ENCODE measurements around the gene CLEC16A. TPM values are rescaled to one million over a fixed set of nuclear protein-coding genes. Genes with fewer than 3 reads are reported as not detected.
"Not testable (repeated sequence)": the region's sequence is repeated elsewhere in the genome, so short reads cannot be mapped to it uniquely, and the experiment has no call there.

The CLEC16A gene
- total RNA-seq, 1 experiment from 2014 or later, result 7.2 TPM

GRCh38 chr16:10940501-10941079, 3.8 kb upstream of the CLEC16A start:
- no peak for DNase-seq (ENCODE audit: low read depth)

- no peak for DNase-seq (ENCODE audit: low read depth)
These were observed 3.0 kb upstream of the CLEC16A start for GRCh38 chr16:10941127-10941933.

GRCh38 chr16:10941935-10942351, 2.4 kb upstream of the CLEC16A start:
- not testable (repeated sequence) for DNase-seq (ENCODE audit: low read depth)

DNA sequence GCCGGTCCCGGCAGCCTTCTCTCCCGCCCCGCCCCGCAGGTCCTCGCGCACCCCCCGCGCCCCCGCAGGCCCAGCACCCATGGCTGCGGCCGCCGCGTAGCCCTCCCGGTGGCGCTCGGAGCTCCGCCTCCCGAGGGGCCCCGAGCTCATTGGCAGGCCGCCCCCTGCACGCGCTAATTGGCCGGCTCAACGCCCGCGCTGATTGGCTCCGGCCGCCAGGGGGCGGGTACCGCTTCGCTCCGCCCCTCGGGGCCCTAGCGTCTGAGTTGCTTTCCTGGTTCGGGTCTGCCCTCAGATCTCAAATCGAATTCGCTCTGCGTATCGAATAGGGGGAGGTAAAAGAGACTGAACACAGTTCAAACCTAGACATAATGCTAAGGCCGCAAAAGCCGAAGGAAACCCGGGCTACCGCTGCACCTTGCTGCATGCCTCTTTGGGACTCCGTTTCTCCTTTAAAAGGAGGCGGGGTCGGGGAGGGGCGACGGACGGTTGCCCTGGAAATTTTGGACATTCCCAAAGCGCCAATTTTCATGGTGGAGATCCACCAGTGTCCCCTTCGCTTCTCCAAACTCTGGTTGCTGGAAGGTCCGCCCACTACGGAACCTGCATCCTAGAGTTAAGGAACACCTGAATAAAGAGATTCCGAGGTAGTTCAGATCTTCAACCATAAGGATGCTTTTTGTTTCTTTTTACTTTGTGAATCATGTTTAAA, 1.9 kb upstream of the CLEC16A start, which contains the start of gene DEXI:
DEXI (minus strand) TSS at position 117 of the 712 bp plus-strand sequence. CDS start 463 bp downstream, outside the sequence.
- DNase-seq (ENCODE audit: low read depth), result peak; percentile 92

DNA sequence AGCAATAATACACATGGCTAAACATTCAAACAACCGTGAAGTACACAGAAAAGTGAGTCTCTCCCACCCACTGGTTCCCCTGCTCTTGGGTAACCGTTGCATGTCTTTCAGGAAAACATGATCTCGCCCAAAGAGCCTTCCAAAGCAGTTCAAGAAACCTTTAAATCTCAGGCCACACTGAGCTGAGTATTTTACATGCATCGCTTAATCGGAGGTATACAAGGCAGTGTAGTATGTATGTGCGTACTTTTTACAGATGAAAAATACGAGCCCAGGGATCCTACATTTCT, 1.4 kb upstream of the CLEC16A start:
- DNase-seq (ENCODE audit: low read depth), result no peak

DNA sequence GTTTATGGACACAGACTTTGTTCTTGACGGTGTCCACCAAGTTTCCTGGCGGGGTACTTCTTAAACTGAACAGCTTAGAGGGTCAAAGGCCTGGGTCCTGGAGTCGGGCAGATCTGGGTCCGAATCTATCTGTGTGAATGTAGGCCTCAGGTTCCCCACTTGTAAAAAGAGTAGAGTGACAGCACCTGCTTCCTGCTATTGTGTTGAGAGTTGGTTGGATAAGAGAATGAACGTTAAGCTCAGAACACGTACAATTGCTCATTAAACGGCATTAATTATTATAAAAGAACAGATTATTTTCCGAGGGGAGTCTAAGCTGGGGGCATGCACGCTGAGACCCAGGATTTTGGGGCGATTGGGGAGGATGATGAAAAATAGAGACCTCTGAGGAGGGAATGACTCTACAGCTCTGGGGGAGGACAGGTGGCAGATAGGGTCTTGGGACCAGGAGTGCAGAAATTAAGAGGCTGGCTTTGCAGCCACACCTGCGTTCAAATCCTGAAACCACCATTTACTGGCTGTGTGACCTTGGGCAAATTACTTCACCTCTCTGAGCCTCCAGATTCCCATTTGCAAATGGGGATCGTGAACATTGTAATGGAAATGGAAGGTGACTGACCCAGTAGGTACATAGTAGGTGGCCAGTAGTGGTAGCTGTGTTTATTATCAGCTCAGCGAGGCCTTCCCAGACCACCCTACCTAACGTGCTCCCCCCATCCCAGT, 862 bp downstream of the CLEC16A start:
- no peak for DNase-seq (ENCODE audit: low read depth)

- no peak for DNase-seq (ENCODE audit: low read depth)
These were observed 1.9 kb downstream of the CLEC16A start for GRCh38 chr16:10946308-10946707.

- no peak for DNase-seq (ENCODE audit: low read depth)
These were observed 2.9 kb downstream of the CLEC16A start for GRCh38 chr16:10947211-10947787.

- peak; percentile 57 for DNase-seq (ENCODE audit: low read depth)
These were observed 5.1 kb downstream of the CLEC16A start for GRCh38 chr16:10949424-10949970.

DNA sequence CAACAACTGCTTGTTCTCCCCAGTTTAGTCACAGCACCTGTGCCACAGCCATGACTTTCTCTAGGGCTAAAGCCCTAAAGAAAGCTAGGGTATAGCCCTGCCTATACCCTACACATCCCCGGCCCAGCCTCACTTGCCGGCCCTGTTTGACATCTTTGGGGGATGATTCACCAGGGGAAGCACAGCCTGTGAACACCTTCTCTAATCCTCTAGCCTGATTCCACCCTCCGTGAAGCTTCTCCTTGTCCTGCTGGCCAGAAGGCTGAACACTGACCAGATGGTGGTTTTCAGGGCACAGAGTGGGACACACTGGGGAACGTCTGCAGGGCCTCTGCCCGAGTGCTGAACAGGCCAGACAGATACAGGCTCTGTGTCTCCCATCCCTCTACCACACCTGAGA, 6.0 kb downstream of the CLEC16A start:
- no peak for DNase-seq (ENCODE audit: low read depth)

GRCh38 chr16:10951026-10951425, 6.7 kb downstream of the CLEC16A start:
- no peak for DNase-seq (ENCODE audit: low read depth)

DNA sequence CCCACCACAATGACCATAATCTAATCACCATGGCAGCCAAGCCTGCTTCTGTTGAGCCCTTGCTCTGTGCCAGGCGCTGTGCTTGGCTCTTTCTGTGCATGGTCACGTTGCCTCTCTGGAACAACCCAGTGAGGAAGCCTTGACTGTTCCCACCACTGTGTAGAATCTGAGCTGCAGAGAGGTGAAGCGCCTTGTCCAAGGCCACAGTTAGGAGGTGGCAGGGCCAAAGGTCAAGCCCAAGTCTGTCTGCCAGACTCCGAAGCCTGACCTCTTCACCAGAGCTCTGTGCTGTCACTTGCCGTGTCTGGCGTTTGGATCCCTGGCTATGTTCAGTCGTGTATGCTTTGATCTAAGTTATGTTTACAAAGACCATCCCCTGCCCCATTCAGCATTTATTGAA, 10.5 kb downstream of the CLEC16A start:
- DNase-seq (ENCODE audit: low read depth), result no peak

GRCh38 chr16:10957771-10958482, 13.6 kb downstream of the CLEC16A start:
- DNase-seq (ENCODE audit: low read depth), result no peak

- DNase-seq (ENCODE audit: low read depth), result no peak
These were observed 14.8 kb downstream of the CLEC16A start for GRCh38 chr16:10959161-10959560.

DNA sequence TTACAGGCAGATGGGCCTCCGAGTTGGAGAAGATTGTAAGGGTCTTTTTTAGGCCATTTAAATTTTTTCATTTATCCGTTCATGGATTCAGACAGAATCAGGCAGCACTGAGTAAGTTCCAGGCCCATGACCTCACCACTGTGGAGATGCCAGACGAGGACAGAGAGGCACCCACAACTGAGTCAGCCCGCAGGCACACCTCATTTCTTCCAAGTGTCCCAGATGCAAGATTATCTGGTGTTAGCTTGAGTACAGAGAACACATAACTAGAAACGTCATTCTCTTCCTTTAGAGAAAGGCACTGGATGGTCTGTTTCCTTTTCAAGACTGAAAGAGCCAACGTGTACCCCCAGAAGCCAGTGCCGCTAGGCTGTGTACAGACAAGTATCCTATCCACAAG, 16.9 kb downstream of the CLEC16A start:
- peak; percentile 80 for DNase-seq (ENCODE audit: low read depth)

DNA sequence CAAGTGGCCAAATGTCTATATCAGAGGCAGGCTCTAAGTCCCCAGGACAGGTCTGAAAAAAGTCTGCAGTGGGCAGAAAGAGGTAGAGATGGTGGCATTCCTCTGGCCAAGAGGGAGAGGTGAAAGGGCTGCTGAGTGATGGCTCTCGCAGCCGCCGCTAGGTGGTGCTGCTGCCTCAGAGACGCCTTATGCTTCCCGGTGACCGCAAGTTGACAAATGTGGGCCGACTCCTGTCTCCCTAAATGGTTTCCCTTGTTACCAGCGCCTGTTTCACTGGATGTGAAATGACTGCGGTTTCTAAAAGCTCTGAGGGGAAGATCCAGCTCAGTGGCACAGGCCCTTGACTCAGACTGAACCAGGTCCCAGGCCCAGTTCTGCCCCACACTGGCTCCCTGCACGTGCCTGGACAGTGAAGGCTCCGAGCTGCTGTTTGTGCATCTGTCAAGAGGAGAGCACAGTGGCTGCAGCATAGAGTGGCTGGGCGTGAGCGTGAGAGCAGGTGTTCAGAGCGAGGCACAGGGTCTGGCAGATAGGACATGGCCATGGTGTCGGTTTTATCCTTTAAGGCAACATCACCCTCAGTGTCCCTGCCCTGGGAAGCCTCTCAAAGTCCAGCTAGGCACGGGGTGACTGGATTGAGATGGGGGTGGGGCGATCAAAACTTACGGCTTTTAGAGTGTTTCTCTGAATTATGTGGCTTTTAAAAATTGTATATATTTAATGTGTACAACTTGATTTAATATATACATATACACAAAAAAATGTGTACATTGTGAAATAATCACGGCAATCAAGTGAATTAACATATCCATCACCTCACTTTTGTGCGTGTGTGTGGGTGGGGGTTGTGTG, 19.9 kb downstream of the CLEC16A start:
- peak; percentile 85 for DNase-seq (ENCODE audit: low read depth)

GRCh38 chr16:10964891-10965326, 20.5 kb downstream of the CLEC16A start:
- no peak for DNase-seq (ENCODE audit: low read depth)

- no peak for DNase-seq (ENCODE audit: low read depth)
These were observed 21.2 kb downstream of the CLEC16A start for GRCh38 chr16:10965440-10966061.

GRCh38 chr16:10966129-10966528, 21.8 kb downstream of the CLEC16A start:
- no peak for DNase-seq (ENCODE audit: low read depth)
